Erythroblast (primary cell): ENCODE results near the gene PAX8.

Experiments
- DNase-seq, 2 experiments: peaks; one replicate each; lab custom pipeline; 2025; lab: John Stamatoyannopoulos, UW
- GATA1 ChIP-seq: IDR thresholded peaks from 2 replicates; pipeline ENCODE4 v1.6.1; 2011; ENCODE audit warnings: low read depth, mild to moderate bottlenecking, control low read depth, low read length, moderate library complexity
- POLR2A ChIP-seq: IDR thresholded peaks from 2 replicates; pipeline ENCODE4 v1.6.1; 2011; ENCODE audit warnings: mild to moderate bottlenecking, low read length

PAX8 gene

GRCh38 chr2:113219889-113220641 is 58.7 kb downstream of the PAX8 start:
- DNase-seq = peak; percentile 46 to 55
- TF ChIP-seq GATA1 (no peak), POLR2A (no peak)

- DNase-seq = no peak
- no peak for TF ChIP-seq POLR2A
- no peak for TF ChIP-seq GATA1
Measured at GRCh38 chr2:113219525-113219888, 59.2 kb downstream of the PAX8 start.

- DNase-seq = no peak
- TF ChIP-seq POLR2A (no peak), GATA1 (no peak)
Measured at GRCh38 chr2:113219092-113219441, 59.7 kb downstream of the PAX8 start.

GRCh38 chr2:113218283-113219091 is 60.2 kb downstream of the PAX8 start:
- TF ChIP-seq GATA1 (no peak), POLR2A (no peak)
- no peak for DNase-seq

- TF ChIP-seq POLR2A (no peak), GATA1 (no peak)
- DNase-seq = no peak
Measured at GRCh38 chr2:113217455-113218282, 61.1 kb downstream of the PAX8 start.

- no peak for DNase-seq
Measured at GRCh38 chr2:113216891-113217454, 61.7 kb downstream of the PAX8 start.

GRCh38 chr2:113216321-113216720 is 62.4 kb downstream of the PAX8 start:
- DNase-seq = no peak
- TF ChIP-seq POLR2A (no peak), GATA1 (no peak)

More at GRCh38 chr2:113216891-113217454, 61.7 kb downstream of the PAX8 start:
- no peak for TF ChIP-seq GATA1
- TF ChIP-seq POLR2A = no peak

- DNase-seq = no peak
- TF ChIP-seq POLR2A (no peak), GATA1 (no peak)
Measured at GRCh38 chr2:113215056-113215455, 63.7 kb downstream of the PAX8 start.

GRCh38 chr2:113214141-113214540 is 64.6 kb downstream of the PAX8 start:
- DNase-seq = no peak
- TF ChIP-seq GATA1 (no peak), POLR2A (no peak)

- DNase-seq = no peak
- TF ChIP-seq POLR2A = no peak
- TF ChIP-seq GATA1 = no peak
Measured at GRCh38 chr2:113213061-113213930, 65.4 kb downstream of the PAX8 start.

- TF ChIP-seq GATA1 (no peak), POLR2A (no peak)
Measured at GRCh38 chr2:113212245-113213060, 66.3 kb downstream of the PAX8 start.

GRCh38 chr2:113211226-113212105 is 67.3 kb downstream of the PAX8 start:
- no peak for TF ChIP-seq GATA1
- TF ChIP-seq POLR2A = no peak

More at GRCh38 chr2:113212245-113213060, 66.3 kb downstream of the PAX8 start:
- no peak for DNase-seq

More at GRCh38 chr2:113211226-113212105, 67.3 kb downstream of the PAX8 start:
- DNase-seq = no peak
